Tibial artery (tissue), 4 donors: ENCODE measurements around the gene SEC22A.

ENCODE experiments used
- DNase-seq, 2 donors: peaks; one replicate each; pipeline ENCODE4 v3.0.0-alpha.2; 2019
- H3K27ac ChIP-seq, 2 donors: fragments of 200-600 bp; sonication (generic) in 1 of 2; 1 replicate in 1 of 2; 2 replicates in 1 of 2; pipeline ENCODE4 v1.5.1; 2018 to 2019; ENCODE audit warnings: mild to moderate bottlenecking in 1 of 2
- H3K27me3 ChIP-seq, 2 donors: fragments of 200-600 bp; sonication (generic) in 1 of 2; one replicate each; pipeline versions ENCODE4 v1.5.1 to v1.6.0; 2016 to 2019
- H3K36me3 ChIP-seq, 3 donors: fragments of 200-600 bp; sonication (generic) in 2 of 3; one replicate each; pipeline ENCODE4 v1.5.1; 2016 to 2019; ENCODE audit warnings: mild to moderate bottlenecking in 2 of 3
- H3K4me1 ChIP-seq, 4 donors: fragments of 200-600 bp; sonication (generic) in 2 of 4; 1 replicate in 3 of 4; 2 replicates in 1 of 4; pipeline ENCODE4 v1.5.1; 2016 to 2019
- H3K4me3 ChIP-seq, 2 donors: fragments of 200-600 bp; sonication (generic) in 1 of 2; 1 replicate in 1 of 2; 2 replicates in 1 of 2; pipeline ENCODE4 v1.5.1; 2018 to 2019; ENCODE audit warnings: mild to moderate bottlenecking in 2 of 2
- H3K9me3 ChIP-seq, 3 donors: fragments of 200-600 bp; sonication (generic) in 1 of 3; one replicate each; pipeline ENCODE4 v1.5.1; 2016 to 2019
- intact Hi-C: fragments of 100-400 bp; cut with DNase I; formaldehyde crosslinking; loops from one replicate; pipeline ENCODE4 v1.15.0; 2023; ENCODE audit warnings: low total_unique reads
- TF ChIP-seq, protein P1 (sequence below), 2 experiments: fragments of 200-600 bp in 1 of 2; fragments of 450-650 bp in 1 of 2; IDR thresholded peaks; one replicate each; pipeline ENCODE4 v1.5.1; 2017 to 2019; ENCODE audit warnings: antibody characterized with exemption in 2 of 2, mild to moderate bottlenecking in 1 of 2, moderate library complexity in 1 of 2

SEC22A gene

DNA sequence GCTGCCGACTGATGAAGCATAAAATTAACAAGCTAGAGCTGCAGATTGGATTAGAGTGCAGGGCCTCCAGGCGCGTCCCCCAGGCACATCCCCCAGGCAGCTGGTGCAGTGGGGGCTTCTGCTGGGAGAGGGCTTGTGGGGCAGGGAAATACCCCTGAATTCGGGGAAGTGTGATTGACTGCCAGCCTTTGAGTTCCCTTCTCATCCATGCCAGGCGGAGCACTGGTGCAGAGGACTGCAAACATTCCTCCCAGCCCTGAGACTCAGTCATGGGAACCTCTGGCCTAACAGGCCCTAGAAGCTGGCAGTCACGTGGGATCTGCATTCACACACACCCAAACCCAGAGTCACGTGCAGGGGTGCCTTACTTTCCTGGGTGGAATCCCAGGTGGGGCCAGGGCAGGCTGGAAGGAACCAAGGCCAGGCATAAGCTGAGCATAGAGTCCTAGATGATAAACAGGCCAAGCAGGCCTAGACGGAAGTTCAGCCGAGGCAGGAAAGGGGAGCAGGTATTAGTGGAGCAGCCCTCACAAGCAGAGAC lies 46.2 kb upstream of the SEC22A start:
- Histone ChIP-seq H3K4me1 (peaks cover 0 to 13% (median 4%) of the 10 kb centered on the region in 4 donors), H3K27ac (no peak overlapping the region), H3K4me3 (no peak overlapping the region), H3K27me3 (no peaks in the 10 kb centered on the region), H3K36me3 (peaks cover 11 to 83% (median 49%) of the 10 kb centered on the region in 3 donors), H3K9me3 (no peaks in the 10 kb centered on the region)
- intact Hi-C loops, result no loop called here
- no peak for DNase-seq
- TF ChIP-seq, protein P1, sequence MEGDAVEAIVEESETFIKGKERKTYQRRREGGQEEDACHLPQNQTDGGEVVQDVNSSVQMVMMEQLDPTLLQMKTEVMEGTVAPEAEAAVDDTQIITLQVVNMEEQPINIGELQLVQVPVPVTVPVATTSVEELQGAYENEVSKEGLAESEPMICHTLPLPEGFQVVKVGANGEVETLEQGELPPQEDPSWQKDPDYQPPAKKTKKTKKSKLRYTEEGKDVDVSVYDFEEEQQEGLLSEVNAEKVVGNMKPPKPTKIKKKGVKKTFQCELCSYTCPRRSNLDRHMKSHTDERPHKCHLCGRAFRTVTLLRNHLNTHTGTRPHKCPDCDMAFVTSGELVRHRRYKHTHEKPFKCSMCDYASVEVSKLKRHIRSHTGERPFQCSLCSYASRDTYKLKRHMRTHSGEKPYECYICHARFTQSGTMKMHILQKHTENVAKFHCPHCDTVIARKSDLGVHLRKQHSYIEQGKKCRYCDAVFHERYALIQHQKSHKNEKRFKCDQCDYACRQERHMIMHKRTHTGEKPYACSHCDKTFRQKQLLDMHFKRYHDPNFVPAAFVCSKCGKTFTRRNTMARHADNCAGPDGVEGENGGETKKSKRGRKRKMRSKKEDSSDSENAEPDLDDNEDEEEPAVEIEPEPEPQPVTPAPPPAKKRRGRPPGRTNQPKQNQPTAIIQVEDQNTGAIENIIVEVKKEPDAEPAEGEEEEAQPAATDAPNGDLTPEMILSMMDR (IDR thresholded peaks at IDR 0.05), result no peak

DNA sequence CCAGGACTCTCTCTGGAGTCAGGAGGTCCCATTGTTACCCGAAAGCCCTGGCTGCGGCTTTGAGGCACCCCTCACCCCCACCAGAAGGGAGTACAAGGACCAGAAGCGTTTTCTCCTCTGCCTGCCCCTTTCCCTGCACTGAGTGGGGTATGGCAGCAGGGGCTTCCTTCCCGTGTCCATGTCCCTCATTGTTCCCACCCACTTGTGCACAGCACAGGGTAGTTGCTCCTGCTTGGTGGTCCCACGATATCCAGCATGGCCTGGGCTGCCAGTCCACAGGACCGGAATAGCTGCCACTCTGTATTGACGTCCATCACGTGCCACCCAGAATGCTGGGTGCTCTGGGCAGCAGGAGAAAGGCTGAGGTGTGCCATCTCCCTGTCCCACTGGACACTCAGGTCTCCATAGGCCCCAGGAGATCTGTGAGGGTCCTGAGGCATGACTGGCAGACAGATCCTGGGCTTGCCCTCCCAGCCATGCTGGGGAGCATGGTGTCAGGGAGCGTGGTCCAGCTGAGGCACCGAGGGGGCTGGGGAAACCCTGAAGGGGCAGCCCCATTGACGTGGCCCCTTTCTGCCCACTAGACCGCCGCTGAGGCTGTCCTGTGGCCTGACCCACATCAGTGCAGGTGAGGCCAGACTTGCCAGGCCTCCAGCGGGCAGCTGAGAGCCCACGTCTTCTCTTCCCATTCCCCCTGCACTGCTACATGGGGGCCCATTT lies 45.3 kb upstream of the SEC22A start:
- H3K4me1 ChIP-seq, result peaks cover 0 to 13% (median 4%) of the 10 kb centered on the region in 4 donors
- H3K4me3 ChIP-seq, result no peak overlapping the region
- TF ChIP-seq, protein P1 (IDR thresholded peaks at IDR 0.05), result no peak
- DNase-seq, result no peak
- intact Hi-C loops, result no loop called here
- H3K36me3 ChIP-seq, result peaks cover 8 to 83% (median 46%) of the 10 kb centered on the region in 3 donors
- no peak overlapping the region for H3K27ac ChIP-seq
- no peaks in the 10 kb centered on the region for H3K9me3 ChIP-seq
- H3K27me3 ChIP-seq, result no peaks in the 10 kb centered on the region

DNA sequence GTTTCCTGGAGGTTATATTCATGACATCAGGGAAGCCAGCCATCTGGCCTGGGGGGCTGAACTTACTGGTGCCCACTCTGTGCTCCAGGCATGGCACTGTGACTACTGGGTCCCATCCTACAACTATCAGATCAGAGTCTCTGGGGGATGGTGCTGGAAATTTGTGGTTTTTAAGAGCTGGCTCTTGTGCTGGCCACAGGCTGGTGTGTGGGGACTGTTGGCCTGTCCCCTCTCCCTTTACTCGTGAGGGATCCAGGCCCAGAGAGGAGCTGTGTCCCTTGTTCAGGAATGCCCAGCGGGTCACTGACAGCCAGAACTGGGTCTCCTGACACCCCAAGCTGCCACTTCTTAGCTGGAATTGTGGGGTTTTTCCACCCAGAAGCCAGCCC lies 44.5 kb upstream of the SEC22A start:
- TF ChIP-seq, protein P1 (IDR thresholded peaks at IDR 0.05), result no peak
- intact Hi-C loops, result no loop called here
- Histone ChIP-seq H3K4me1 (peaks cover 0 to 13% (median 4%) of the 10 kb centered on the region in 4 donors), H3K27ac (no peak overlapping the region), H3K4me3 (no peak overlapping the region), H3K27me3 (no peaks in the 10 kb centered on the region), H3K36me3 (peaks cover 14 to 88% (median 53%) of the 10 kb centered on the region in 3 donors), H3K9me3 (no peaks in the 10 kb centered on the region)
- DNase-seq, result no peak

DNA sequence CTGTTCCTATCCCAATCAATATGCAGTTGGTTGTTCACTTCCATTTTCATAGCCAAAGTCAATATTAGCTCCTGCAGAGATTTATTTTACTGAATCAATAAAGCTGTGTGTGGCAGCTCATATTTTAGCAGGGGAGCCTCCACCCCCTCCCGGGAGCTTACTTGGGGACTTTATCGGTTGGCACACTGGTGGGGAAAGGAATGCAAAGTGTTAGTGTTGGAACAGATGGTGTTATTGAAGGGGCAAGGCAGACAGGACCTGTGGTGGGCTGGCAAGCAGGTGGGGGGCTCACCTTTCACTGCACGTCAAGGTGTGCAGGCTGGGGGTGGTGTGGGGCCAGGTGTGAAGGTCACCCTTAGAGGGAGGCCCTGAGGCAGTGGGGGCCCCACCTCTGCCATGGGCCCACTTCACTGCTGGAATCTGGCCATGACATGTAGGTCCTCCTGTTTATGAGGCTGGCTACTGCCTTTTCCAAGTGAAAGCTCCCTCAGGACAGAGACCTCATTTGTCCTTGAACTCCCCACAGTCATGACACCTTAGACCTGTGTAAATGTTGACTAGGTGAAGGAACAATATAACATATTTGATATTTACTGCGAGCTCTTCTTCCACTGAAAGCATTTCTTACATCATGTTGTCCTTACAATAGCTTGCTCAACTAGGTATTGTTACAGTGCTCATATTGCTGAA lies 44.0 kb upstream of the SEC22A start:
- Histone ChIP-seq H3K4me1 (peaks cover 0 to 13% (median 4%) of the 10 kb centered on the region in 4 donors), H3K4me3 (no peak overlapping the region), H3K9me3 (no peaks in the 10 kb centered on the region), H3K27me3 (no peaks in the 10 kb centered on the region), H3K36me3 (peaks cover 18 to 86% (median 56%) of the 10 kb centered on the region in 3 donors), H3K27ac (no peak overlapping the region)
- no peak for DNase-seq
- TF ChIP-seq, protein P1 (IDR thresholded peaks at IDR 0.05), result no peak
- intact Hi-C loops, result no loop called here

DNA sequence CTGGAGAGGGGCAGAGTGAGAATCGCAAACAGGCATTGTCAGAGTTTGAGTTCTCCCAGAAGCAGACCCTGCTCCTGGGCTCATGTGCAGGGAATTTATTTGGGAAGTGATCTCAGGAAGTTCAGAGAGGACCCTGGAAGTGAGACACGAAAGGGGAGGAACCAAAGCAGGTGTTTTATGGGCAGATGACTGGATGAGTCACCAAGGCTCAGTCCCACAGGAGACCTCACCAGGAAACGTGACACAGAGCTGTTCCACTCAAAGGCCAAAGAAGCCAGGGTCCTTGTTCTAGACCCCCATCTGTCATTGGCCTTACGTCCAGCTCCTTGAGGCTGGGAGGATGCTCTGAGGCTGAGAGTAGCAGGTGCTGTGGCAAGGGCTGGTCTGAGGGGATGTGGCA lies 43.4 kb upstream of the SEC22A start:
- DNase-seq, result no peak
- peaks cover 0 to 13% (median 4%) of the 10 kb centered on the region in 4 donors for H3K4me1 ChIP-seq
- intact Hi-C loops, result no loop called here
- H3K36me3 ChIP-seq, result peaks cover 24 to 89% (median 62%) of the 10 kb centered on the region in 3 donors
- no peaks in the 10 kb centered on the region for H3K9me3 ChIP-seq
- TF ChIP-seq, protein P1 (IDR thresholded peaks at IDR 0.05), result no peak
- H3K27me3 ChIP-seq, result no peaks in the 10 kb centered on the region
- no peak overlapping the region for H3K4me3 ChIP-seq
- H3K27ac ChIP-seq, result no peak overlapping the region
